ENCODE measurements around the gene MIPEP. TPM values are rescaled to one million over a fixed set of nuclear protein-coding genes. Genes with fewer than 3 reads are reported as not detected.

MIPEP gene
- total and polyA plus RNA-seq, 10 of the 15 experiments (the other 5 are each of a cell fraction or from before 2014, with no cell fraction given): 15.6 to 56.2 (median 29.8) TPM

GRCh38 chr13:23889615-23890607 lies 711 bp upstream of the MIPEP start (continued):
- TF ChIP-seq IRF4 (IDR thresholded peaks at IDR 0.05; ENCODE audit: low read depth, low read length) (no peak), SUZ12 (IDR thresholded peaks at IDR 0.05; ENCODE audit: unreplicated experiment) (no peak), CBFB (IDR thresholded peaks at IDR 0.05; ENCODE audit: low read depth) (peak; percentile 11; the same call in 1 of the 2 replicates), ZNF24 (IDR thresholded peaks at IDR 0.05) (no peak), MEF2B (IDR thresholded peaks at IDR 0.05; ENCODE audit: partially characterized antibody, poor library complexity, severe bottlenecking) (no peak), HDAC2 (IDR thresholded peaks at IDR 0.05) (no peak), LARP7 (IDR thresholded peaks at IDR 0.05) (no peak), RAD21 (IDR thresholded peaks at IDR 0.05; ENCODE audit: insufficient read depth, low read depth, low read length) (peak; percentile 31; the same call in 1 of the 2 replicates), SMAD5 (IDR thresholded peaks at IDR 0.05; ENCODE audit: low read depth) (no peak), CBX5 (IDR thresholded peaks at IDR 0.05; ENCODE audit: low read depth) (no peak), RFX5 (IDR thresholded peaks at IDR 0.05; ENCODE audit: low read depth, low read length) (no peak), ZBED1 (IDR thresholded peaks at IDR 0.05; ENCODE audit: borderline replicate concordance) (no peak), GABPA (IDR thresholded peaks at IDR 0.05; ENCODE audit: low read depth) (0 out of 2 replicates have a peak, but pooled peaks have one; percentile 6), SRF (IDR thresholded peaks at IDR 0.05; ENCODE audit: low read depth in 2 of 2, low read length in 2 of 2) (no peak), MLLT1 (IDR thresholded peaks at IDR 0.05) (no peak), ZZZ3 (IDR thresholded peaks at IDR 0.05; ENCODE audit: control insufficient read depth, insufficient read length, low read depth) (no peak), FOS (IDR thresholded peaks at IDR 0.05; ENCODE audit: borderline replicate concordance, extremely low read depth, insufficient read length) (no peak), E2F8 (IDR thresholded peaks at IDR 0.05; ENCODE audit: low read depth, partially characterized antibody) (no peak), ESRRA (IDR thresholded peaks at IDR 0.05; ENCODE audit: low read length) (no peak), CHD1 (IDR thresholded peaks at IDR 0.05; ENCODE audit: low read depth, low read length) (no peak), RELA (IDR thresholded peaks at IDR 0.05; ENCODE audit: borderline replicate concordance, partially characterized antibody) (no peak), CBX3 (IDR thresholded peaks at IDR 0.05; ENCODE audit: borderline replicate concordance, low read depth) (no peak), TAF1 (IDR thresholded peaks at IDR 0.05; ENCODE audit: borderline replicate concordance, low read depth, low read length) (no peak), PAX5 (IDR thresholded peaks at IDR 0.05; ENCODE audit: borderline replicate concordance, low read depth, low read length) (peak; percentile 47; the same call in 1 of the 2 replicates)
- TF ChIP-seq, protein P1, sequence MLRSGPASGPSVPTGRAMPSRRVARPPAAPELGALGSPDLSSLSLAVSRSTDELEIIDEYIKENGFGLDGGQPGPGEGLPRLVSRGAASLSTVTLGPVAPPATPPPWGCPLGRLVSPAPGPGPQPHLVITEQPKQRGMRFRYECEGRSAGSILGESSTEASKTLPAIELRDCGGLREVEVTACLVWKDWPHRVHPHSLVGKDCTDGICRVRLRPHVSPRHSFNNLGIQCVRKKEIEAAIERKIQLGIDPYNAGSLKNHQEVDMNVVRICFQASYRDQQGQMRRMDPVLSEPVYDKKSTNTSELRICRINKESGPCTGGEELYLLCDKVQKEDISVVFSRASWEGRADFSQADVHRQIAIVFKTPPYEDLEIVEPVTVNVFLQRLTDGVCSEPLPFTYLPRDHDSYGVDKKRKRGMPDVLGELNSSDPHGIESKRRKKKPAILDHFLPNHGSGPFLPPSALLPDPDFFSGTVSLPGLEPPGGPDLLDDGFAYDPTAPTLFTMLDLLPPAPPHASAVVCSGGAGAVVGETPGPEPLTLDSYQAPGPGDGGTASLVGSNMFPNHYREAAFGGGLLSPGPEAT (IDR thresholded peaks at IDR 0.05; ENCODE audit: low read depth): no peak
- TF ChIP-seq, protein P2, sequence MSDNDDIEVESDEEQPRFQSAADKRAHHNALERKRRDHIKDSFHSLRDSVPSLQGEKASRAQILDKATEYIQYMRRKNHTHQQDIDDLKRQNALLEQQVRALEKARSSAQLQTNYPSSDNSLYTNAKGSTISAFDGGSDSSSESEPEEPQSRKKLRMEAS (IDR thresholded peaks at IDR 0.05; ENCODE audit: low read depth, low read length): no peak

All from GM12878 (cell line).